IMR-90 (cell line): ENCODE results near the gene CA12. TPM values are rescaled to one million over a fixed set of nuclear protein-coding genes. Genes with fewer than 3 reads are reported as not detected.
A peak's percentile ranks its signal among the peaks of the same experiment; 100 is the strongest.

ENCODE experiments used
- ATAC-seq: fragments of 200-7000 bp; cut with Tn5 transposase; 2 replicates; pipeline ENCODE4 v1.9.1; 2020; ENCODE audit warnings: low read depth, mild to moderate bottlenecking, moderate library complexity
- BruUV-seq: library from RNA; stranded (reverse); fragments of 400-500 nt; replicated peaks from 2 replicates; lab custom pipeline; 2021; lab: Mats Ljungman, UMichigan
- CTCF ChIA-PET: fragments of 300-600 bp; formaldehyde crosslinking; extraction: SDS; loops from one replicate; lab custom pipeline; 2021; ENCODE audit warnings: antibody characterized with exemption; lab: Yijun Ruan, JAX
- POLR2A ChIA-PET: fragments of 300-600 bp; sonication (Branson Sonifier 250); formaldehyde crosslinking; loops from one replicate; lab custom pipeline; 2022; ENCODE audit warnings: antibody characterized with exemption; ENCODE audit not compliant: unreplicated experiment; lab: Charles Lee
- DNase-seq: peaks from one replicate; pipeline ENCODE4 v3.0.0; 2013
- H2AFZ ChIP-seq: replicated peaks from 2 replicates; pipeline ENCODE3; 2013; ENCODE audit warnings: low read length, mild to moderate bottlenecking; ENCODE audit not compliant: poor library complexity
- H2AK5ac ChIP-seq: 2 replicates; pipeline ENCODE4 v1.6.1; 2013; ENCODE audit warnings: low read depth, low read length, inconsistent platforms
- H2AK9ac ChIP-seq: replicated peaks from 2 replicates; pipeline ENCODE3; 2013; ENCODE audit warnings: mild to moderate bottlenecking, low read depth, low read length, moderate library complexity; ENCODE audit not compliant: poor library complexity
- H2BK120ac ChIP-seq: 2 replicates; pipeline ENCODE4 v1.6.1; 2013; ENCODE audit warnings: low read depth, low read length, inconsistent platforms
- H2BK15ac ChIP-seq: 3 replicates; pipeline ENCODE4 v1.6.1; 2013; ENCODE audit warnings: low read depth, low read length, inconsistent platforms
- H2BK20ac ChIP-seq: 2 replicates; pipeline ENCODE4 v1.6.1; 2013; ENCODE audit warnings: low read depth, mild to moderate bottlenecking, inconsistent platforms, low read length, moderate library complexity
- H2BK5ac ChIP-seq: 2 replicates; pipeline ENCODE4 v1.6.1; 2013; ENCODE audit warnings: mild to moderate bottlenecking, low read depth, low read length, inconsistent platforms; ENCODE audit not compliant: poor library complexity, severe bottlenecking
- H3K14ac ChIP-seq: replicated peaks from 2 replicates; pipeline ENCODE4 v1.6.1; 2013; ENCODE audit warnings: low read depth, low read length, inconsistent platforms
- H3K18ac ChIP-seq: 2 replicates; pipeline ENCODE4 v1.6.1; 2013; ENCODE audit warnings: low read depth, low read length, control low read depth
- H3K23ac ChIP-seq: 2 replicates; pipeline ENCODE4 v1.6.1; 2013; ENCODE audit warnings: low read depth, low read length, inconsistent platforms
- H3K27ac ChIP-seq: 2 replicates; pipeline ENCODE4 v1.5.1; 2013; ENCODE audit warnings: mild to moderate bottlenecking, control low read depth, low read length; ENCODE audit not compliant: insufficient read depth
- H3K27me3 ChIP-seq: 2 replicates; pipeline ENCODE4 v1.6.1; 2013; ENCODE audit warnings: low read length; ENCODE audit not compliant: control insufficient read depth, insufficient read depth
- H3K36me3 ChIP-seq: 2 replicates; pipeline ENCODE4 v1.6.1; 2013; ENCODE audit warnings: low read length, mixed read lengths; ENCODE audit not compliant: control insufficient read depth, insufficient read depth
- H3K4ac ChIP-seq: 2 replicates; pipeline ENCODE4 v1.6.1; 2013; ENCODE audit warnings: low read depth, low read length, inconsistent platforms
- H3K4me1 ChIP-seq: 2 replicates; pipeline ENCODE4 v1.6.1; 2013; ENCODE audit warnings: low read length, mixed read lengths; ENCODE audit not compliant: control insufficient read depth, insufficient read depth
- H3K4me2 ChIP-seq: 2 replicates; pipeline ENCODE4 v1.6.1; 2013; ENCODE audit warnings: low read depth, mild to moderate bottlenecking, control low read depth, low read length, moderate library complexity
- H3K4me3 ChIP-seq: 2 replicates; pipeline ENCODE4 v1.5.1; 2013; ENCODE audit warnings: low read depth, mild to moderate bottlenecking, control low read depth, low read length, moderate library complexity; ENCODE audit not compliant: insufficient read depth
- H3K56ac ChIP-seq: 2 replicates; pipeline ENCODE4 v1.6.1; 2013; ENCODE audit warnings: low read length, inconsistent platforms; ENCODE audit not compliant: insufficient read depth; ENCODE audit errors: extremely low read depth
- H3K79me1 ChIP-seq, 2 experiments: 2 replicates each; pipeline ENCODE4 v1.6.1; 2013; ENCODE audit warnings: low read length in 2 of 2, inconsistent platforms in 1 of 2, low read depth in 1 of 2
- H3K9ac ChIP-seq: 2 replicates; pipeline ENCODE4 v1.6.1; 2013; ENCODE audit warnings: low read depth, low read length, control low read depth
- H3K9me1 ChIP-seq: 2 replicates; pipeline ENCODE4 v1.6.1; 2013; ENCODE audit warnings: low read length, inconsistent platforms; ENCODE audit not compliant: insufficient read depth
- H3K9me3 ChIP-seq: 2 replicates; pipeline ENCODE4 v1.6.1; 2013; ENCODE audit warnings: low read length; ENCODE audit not compliant: control insufficient read depth, insufficient read depth
- H4K20me1 ChIP-seq: 2 replicates; pipeline ENCODE4 v1.6.1; 2013; ENCODE audit warnings: low read length, inconsistent platforms; ENCODE audit not compliant: insufficient read depth
- H4K5ac ChIP-seq: 2 replicates; pipeline ENCODE4 v1.6.1; 2013; ENCODE audit warnings: mild to moderate bottlenecking, low read depth, low read length, control low read depth
- H4K8ac ChIP-seq, 2 experiments: 2 replicates each; pipeline ENCODE4 v1.6.1; 2013; ENCODE audit warnings: low read depth in 2 of 2, low read length in 2 of 2, control low read depth in 1 of 2, inconsistent platforms in 1 of 2
- H4K91ac ChIP-seq: 2 replicates; pipeline ENCODE4 v1.6.1; 2013; ENCODE audit warnings: low read depth, low read length, inconsistent platforms; ENCODE audit not compliant: insufficient read depth
- CEBPB ChIP-seq: IDR thresholded peaks from 2 replicates; pipeline ENCODE4 v1.6.1; 2012; ENCODE audit warnings: low read depth, low read length, improper control_type of control experiment
- POLR2A ChIP-seq: IDR thresholded peaks from 2 replicates; pipeline ENCODE4 v1.6.1; 2012; ENCODE audit warnings: mild to moderate bottlenecking, low read depth, low read length
- RFX5 ChIP-seq: IDR thresholded peaks from 2 replicates; pipeline ENCODE4 v1.8.0; 2012; ENCODE audit warnings: low read depth, mild to moderate bottlenecking, low read length, moderate library complexity
- WGBS, 2 experiments: methylation state at CpG; one replicate each; pipeline versions ENCODE4 v1.1.5 to v1.1.7; 2013; ENCODE audit warnings: missing lambda C conversion rate in 2 of 2; ENCODE audit not compliant: insufficient read length in 1 of 2; ENCODE audit errors: extremely low coverage in 2 of 2; 5-methylcytosine and 5-hydroxymethylcytosine counted together
- dilution Hi-C: fragments of 300-500 bp; cut with HindIII; formaldehyde crosslinking; loops from one replicate; pipeline ENCODE4 v1.14.3; 2018; ENCODE audit warnings: low sequenced_read_pairs; ENCODE audit not compliant: unreplicated experiment
- in situ Hi-C: fragments of 300-500 bp; cut with MboI; formaldehyde crosslinking; loops from 3 replicates; pipeline ENCODE4 v1.14.3; 2019; ENCODE audit warnings: low sequenced_read_pairs, inconsistent platforms, mixed read lengths
- intact Hi-C: fragments of 100-400 bp; cut with micrococcal nuclease; formaldehyde crosslinking; loops from 2 replicates; pipeline ENCODE4 v1.10.0; 2022
- polyA plus RNA-seq, 3 experiments: library from polyadenylated mRNA; depleted of rRNA; stranded (reverse); fragments of >200 nt; gene quantifications; 2 replicates each; pipeline ENCODE4 v1.2.3, GENCODE V29; 2012; ENCODE audit warnings: low replicate concordance in 1 of 3
- total RNA-seq: library from RNA; depleted of rRNA; stranded (reverse); fragments of >200 nt; gene quantifications from 2 replicates; pipeline ENCODE4 v1.2.3, GENCODE V29; 2012
- TF ChIP-seq, protein P1 (sequence below): fragments of 150-350 bp; IDR thresholded peaks from 2 replicates; pipeline ENCODE4 v1.6.1; 2016; ENCODE audit warnings: low read depth, mild to moderate bottlenecking, low read length, moderate library complexity, borderline replicate concordance
- TF ChIP-seq, protein P2 (sequence below): fragments of 150-350 bp; IDR thresholded peaks from 2 replicates; pipeline ENCODE4 v1.6.1; 2017; ENCODE audit warnings: mild to moderate bottlenecking, antibody characterized with exemption, low read length, low read depth

The CA12 gene
- total and polyA plus RNA-seq, 2 of the 4 experiments (the other 2 are of a cell fraction): 33.7 to 52.6 TPM

DNA sequence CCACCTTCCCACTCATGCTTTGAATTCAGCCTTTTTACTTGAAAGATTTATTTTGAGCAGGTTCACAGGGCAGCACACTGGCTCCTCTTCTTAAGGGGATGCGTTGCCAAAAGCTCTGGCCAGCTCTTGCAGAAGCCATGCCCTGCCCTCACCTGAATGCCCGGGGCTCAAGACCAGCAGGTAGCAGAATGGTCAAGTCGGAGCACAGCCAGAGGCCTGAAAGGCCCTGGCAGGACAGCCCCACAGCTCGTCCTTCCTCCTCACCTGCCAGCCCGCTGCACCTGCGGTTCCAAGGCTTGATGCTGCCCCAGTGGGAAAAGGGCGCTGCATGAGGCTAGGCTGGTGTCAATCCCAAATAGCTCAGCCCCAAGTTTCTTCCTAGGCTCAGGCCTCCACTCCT is 13.1 kb downstream of the CA12 start:
- Histone ChIP-seq H3K36me3 (no peaks in the 10 kb centered on the region), H2AFZ (no peak overlapping the region), H2AK9ac (no peak overlapping the region), H3K14ac (peak overlapping the region; percentile 66; the same call in 1 of the 2 replicates), H4K5ac (no peak overlapping the region), H3K23ac (no peak overlapping the region), H3K18ac (no peak overlapping the region), H3K4ac (0 out of 2 replicates have a peak overlapping the region, but pooled peaks have one; percentile 61), H3K4me2 (no peak overlapping the region), H4K20me1 (no peaks in the 10 kb centered on the region), H4K8ac (no peak overlapping the region), H3K9ac (no peak overlapping the region), H3K79me1 (peaks cover 6 to 7% of the 10 kb centered on the region in 2 experiments; a peak in 3 of 4 replicates), H2AK5ac (peak overlapping the region; percentile 43; the same call in 1 of the 2 replicates), H3K4me1 (peaks cover 24% of the 10 kb centered on the region), H2BK20ac (no peak overlapping the region), H2BK120ac (no peak overlapping the region), H2BK15ac (no peak overlapping the region), H3K9me3 (no peaks in the 10 kb centered on the region), H3K56ac (no peak overlapping the region), H3K27ac (no peak overlapping the region), H2BK5ac (no peak overlapping the region), H3K27me3 (no peaks in the 10 kb centered on the region), H4K91ac (no peak overlapping the region), H3K4me3 (no peak overlapping the region), H3K9me1 (peaks cover 18% of the 10 kb centered on the region)
- TF ChIP-seq RFX5: no peak
- no peak for TF ChIP-seq POLR2A
- TF ChIP-seq, protein P1, sequence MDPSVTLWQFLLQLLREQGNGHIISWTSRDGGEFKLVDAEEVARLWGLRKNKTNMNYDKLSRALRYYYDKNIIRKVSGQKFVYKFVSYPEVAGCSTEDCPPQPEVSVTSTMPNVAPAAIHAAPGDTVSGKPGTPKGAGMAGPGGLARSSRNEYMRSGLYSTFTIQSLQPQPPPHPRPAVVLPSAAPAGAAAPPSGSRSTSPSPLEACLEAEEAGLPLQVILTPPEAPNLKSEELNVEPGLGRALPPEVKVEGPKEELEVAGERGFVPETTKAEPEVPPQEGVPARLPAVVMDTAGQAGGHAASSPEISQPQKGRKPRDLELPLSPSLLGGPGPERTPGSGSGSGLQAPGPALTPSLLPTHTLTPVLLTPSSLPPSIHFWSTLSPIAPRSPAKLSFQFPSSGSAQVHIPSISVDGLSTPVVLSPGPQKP: no peak
- no peak for TF ChIP-seq CEBPB
- TF ChIP-seq, protein P2, sequence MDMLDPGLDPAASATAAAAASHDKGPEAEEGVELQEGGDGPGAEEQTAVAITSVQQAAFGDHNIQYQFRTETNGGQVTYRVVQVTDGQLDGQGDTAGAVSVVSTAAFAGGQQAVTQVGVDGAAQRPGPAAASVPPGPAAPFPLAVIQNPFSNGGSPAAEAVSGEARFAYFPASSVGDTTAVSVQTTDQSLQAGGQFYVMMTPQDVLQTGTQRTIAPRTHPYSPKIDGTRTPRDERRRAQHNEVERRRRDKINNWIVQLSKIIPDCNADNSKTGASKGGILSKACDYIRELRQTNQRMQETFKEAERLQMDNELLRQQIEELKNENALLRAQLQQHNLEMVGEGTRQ: no peak
- ChIA-PET CTCF (no interaction called here), POLR2A (no interaction called here)
- no peak for ATAC-seq
- in situ Hi-C loops: no loop called here
- no peak for DNase-seq
- BruUV-seq: no TSS peak
- dilution Hi-C loops: no loop called here
- 97% methylated on average over 3 of the region's 7 CpGs; no CpG with 5 or more reads in 1 of the 2 experiments for WGBS, 2 experiments
- intact Hi-C loops: no loop called here
